Activated effector memory CD4-positive, alpha-beta T cell treated with Interleukin-2 at 50 U/mL for 16 hours (primary cell): Measurements from ENCODE around the gene POFUT2.

ENCODE experiments used
- DNase-seq: peaks from one replicate; pipeline ENCODE4 v3.0.0-alpha.2; 2020

Gene POFUT2

DNA sequence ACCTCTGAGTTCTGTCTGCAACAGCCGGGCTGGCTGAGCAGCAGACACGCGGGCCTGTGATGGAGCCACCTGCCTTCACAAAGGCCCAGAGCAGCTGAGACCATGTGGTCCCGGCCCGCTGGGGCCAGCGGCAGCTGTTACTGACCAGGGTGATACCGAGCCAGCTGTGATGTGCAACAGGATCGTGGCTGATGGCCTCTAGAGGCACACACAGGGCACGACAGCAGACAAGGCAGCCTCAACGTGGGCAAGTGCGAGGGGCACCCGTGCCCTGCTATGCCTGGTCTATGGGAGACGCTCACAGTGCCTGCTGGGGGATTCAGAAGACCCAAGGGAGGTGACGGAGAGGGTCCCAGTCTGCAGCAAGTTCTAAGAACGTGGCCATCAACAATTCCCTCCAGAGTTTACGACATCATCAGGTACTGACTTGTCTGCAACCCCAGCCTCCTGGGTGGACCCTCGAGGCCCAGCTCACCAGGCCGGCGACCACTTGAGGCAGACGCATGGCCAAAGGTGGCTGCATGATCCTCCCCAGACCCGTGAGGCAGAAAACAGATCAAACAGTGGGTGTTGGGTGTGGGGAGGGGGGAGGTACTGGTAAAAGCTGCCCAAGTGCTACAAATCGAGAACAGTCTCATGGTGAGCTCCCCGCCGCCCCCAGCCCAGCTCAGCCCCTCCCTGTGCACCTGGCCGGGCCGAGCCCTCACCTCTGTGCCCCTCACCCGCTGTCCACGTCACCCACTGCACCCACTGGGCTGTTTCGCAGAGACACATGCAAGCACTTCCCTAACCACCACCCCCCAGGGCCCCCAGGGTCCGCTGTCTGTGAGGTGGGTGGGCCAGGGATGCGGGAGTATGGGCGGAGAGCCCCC, 6.0 kb downstream of the POFUT2 start:
- no peak for DNase-seq

DNA sequence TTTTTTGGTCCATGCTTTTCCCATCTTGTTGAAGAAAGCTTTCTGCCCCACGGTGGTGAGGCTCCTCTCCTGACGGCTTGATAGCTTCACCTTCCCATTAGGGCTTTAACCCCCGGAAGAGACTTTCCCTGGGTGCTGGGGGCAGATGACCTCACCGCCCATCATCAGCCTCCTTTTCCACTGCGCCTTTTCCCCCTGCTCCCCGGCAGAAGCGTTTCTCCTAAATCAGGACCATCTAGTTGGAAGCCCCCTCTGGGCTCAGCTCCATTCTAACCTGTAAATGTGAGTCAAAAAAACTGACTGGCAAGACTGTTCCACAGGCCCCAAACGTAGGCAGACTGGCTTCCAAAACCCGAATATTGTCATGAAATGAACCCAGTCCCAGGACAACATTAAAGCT, 6.7 kb downstream of the POFUT2 start:
- no peak for DNase-seq

GRCh38 chr21:45280178-45280821, 7.4 kb downstream of the POFUT2 start:
- DNase-seq, result no peak

DNA sequence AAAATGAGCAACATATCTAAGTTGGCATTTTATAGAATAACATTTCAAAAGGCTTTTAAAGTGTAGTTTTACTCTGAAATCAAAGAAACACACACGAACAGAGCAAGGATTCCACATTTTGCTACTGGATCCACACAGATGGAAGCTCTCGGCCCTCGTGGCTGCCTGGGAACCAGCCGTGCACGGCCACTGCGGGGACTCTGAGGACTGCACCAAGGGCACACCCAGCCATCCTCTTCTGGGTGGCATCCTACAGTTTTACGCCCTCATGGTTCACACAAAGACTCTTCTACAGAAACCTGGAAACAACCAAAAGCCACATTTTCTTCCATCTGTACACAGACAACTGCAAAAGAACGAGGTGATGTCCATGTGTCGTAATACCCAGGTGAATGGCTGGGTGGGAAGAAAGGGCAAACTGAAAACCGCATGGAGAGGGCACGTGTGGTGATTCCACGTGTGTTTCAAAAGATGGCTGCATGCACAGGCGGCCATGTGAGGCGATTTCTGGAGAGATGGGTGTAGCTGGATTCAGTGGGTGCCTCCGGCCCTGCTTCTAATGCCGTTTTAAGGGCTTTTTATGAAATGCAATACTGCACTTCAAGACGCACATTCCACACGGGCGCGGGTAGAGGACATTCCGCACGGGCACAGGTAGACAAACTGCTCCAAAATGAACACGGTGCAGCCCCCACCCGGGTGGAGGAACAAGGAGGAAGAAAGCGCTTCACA, 8.1 kb downstream of the POFUT2 start:
- DNase-seq, result no peak

DNA sequence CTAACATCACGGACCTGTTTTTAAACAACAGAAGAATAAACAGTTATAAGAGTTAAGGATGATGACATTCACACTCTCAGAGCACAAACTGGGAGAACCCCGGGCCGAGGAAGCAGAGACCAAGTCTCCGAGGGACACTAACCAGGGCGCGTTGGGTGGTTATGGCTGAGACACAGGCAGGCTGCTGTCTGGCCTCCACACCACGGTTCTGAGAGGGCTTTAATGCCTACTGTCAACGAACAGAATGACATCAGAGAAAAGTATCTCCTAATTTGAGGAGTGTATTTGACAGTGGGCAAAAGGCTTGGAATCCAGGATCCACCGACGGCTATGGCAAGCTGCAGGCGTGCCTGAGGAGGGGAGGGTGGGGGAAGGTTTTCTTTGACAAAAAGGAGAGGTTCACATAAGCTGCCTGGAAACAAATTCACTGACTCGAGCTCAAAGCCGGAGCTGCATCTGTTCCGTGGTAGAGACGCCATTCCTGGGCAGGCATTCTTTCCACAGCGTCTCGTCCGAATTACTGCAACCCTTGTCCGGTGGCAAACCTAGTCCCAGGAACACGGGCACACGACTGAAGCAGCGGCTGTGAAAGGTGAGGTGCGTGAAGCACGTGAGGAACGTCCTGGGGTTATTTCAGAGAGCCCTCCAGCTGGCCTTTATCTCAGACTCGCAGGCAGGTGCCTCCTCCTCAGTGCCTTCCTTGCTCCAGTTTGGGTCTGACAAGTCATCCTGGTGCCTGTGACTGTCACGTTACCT, 9.4 kb downstream of the POFUT2 start:
- no peak for DNase-seq

- DNase-seq, result no peak
These were observed 10.3 kb downstream of the POFUT2 start for GRCh38 chr21:45277101-45278045.

- no peak for DNase-seq
These were observed 11.1 kb downstream of the POFUT2 start for GRCh38 chr21:45276596-45276995.

- no peak for DNase-seq
These were observed 17.3 kb downstream of the POFUT2 start for GRCh38 chr21:45270306-45270821.

GRCh38 chr21:45269861-45270260, 17.8 kb downstream of the POFUT2 start:
- DNase-seq, result no peak

DNA sequence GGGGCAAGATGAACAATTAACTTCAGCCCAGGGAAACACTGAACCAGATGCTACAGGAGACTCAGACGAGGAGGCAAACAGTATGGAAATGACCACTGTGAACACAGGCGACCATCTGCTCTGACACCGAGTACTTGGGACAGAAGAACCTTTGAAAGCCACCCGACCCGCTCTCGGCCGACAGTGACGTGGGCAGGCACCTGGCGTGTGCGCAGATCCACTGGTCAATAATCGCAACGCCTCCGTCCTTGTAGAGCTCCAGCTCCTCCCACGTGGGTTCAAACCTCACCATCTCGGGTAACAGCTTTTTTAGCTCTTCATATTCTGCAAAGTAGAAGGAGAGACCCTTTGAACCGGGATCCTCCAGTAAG, 20.3 kb downstream of the POFUT2 start:
- DNase-seq, result no peak

DNA sequence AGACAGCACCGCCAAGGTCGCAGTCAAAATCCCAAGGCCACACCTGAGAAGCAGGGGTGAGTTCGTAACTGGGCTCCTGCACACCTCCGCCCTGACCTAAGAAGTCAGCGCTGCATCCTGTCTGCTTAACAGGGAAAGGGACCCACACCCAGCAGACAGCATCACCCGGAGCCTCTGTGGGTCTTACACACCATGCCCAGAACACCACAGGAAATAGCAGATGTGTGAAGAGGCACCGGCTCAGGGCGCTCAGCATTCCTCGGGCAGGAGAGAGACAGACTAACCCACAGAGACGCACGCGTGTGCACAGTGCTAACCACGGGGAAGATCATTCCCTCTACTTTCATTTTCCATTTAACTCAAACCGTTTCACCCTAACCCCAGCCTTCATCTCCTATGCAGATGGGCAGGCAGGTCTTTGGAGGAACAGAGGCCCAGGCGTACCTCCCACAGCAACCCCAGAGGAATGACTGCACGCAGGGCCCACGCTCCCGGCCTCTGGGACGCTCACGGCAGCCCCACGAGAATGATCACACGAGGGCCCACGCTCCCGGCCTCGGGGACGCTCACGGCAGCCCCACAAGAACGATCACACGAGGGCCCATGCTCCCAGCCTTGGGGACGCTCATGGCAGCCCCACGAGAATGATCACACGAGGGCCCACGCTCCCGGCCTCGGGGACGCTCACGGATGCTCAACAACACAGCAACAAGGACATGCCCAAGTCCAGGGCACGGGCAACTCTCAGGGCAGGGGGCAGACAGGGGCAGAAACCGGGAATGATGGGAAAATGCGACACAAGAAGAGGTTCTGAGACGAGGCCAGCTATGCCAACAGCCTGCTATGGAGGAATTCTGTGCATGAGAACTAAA, 20.9 kb downstream of the POFUT2 start:
- peak; percentile 49 for DNase-seq

GRCh38 chr21:45265721-45266517, 21.8 kb downstream of the POFUT2 start:
- no peak for DNase-seq

DNA sequence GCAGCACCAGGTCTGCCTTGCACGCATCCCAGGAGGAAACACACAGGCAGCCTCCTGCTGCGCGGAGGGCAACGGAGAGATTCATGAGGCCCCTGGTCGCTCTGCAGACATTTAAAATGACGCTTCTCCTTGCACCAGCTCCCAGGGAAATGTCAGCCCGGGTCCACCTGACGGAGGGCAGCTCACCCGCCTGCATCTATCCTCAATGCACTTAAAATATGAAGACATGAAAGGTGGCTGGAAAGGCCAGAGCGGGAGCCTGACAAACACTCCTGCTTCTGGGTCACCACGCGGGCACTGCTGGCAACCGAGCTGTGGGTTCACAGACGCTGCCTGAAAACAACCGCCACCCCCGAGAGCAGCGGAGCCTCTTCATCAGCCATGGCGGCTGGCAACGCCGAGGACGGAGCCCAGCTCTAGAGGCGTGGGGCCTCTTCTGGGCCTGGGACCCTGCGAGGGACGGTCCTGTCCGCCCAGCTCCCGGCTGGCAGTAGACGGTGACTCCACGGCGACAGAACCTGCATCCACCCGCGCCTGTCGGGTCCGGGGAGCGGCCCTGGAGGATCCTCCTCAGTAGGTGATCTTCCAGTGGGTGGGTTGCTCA, 22.7 kb downstream of the POFUT2 start:
- no peak for DNase-seq

- no peak for DNase-seq
These were observed 23.4 kb downstream of the POFUT2 start for GRCh38 chr21:45264146-45264911.

DNA sequence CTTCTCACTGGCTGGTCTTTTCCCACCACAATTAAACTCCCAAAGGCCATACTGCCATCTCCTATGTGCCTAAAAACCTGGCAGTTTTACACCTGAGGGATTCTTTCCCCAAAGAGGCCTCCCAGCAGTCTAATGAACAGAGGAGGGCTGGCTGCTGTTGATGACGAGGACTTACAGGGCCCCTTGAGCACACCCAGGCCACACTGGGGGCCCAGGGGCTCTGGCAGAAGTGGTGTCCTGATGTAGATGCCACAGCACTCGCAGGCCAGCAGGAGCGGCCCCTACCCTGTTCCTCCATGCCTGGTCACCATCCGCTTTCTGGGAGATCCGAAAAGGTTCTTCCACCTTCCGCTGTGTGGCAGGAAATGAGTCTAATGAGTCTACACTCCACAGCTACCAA, 24.2 kb downstream of the POFUT2 start:
- no peak for DNase-seq

DNA sequence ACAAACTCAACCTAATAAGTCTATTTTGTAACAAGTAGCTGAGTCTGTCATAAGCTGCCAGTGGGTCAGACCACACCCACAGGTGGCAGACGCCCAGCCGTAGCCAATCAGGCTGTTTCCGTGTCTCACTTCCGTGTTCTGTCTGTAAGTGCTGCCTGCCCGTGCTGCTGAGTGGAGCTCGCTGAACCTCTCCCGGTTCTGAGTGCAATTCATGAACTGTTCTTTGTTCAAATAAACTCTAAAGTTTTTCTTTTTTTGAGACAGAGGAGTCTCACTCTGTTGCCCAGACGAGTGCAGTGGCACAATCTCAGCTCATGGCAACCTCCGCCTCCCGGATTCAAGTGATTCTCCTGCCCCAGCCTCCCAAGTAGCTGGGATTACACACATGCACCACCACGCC, 25.1 kb downstream of the POFUT2 start:
- DNase-seq, result no peak

DNA sequence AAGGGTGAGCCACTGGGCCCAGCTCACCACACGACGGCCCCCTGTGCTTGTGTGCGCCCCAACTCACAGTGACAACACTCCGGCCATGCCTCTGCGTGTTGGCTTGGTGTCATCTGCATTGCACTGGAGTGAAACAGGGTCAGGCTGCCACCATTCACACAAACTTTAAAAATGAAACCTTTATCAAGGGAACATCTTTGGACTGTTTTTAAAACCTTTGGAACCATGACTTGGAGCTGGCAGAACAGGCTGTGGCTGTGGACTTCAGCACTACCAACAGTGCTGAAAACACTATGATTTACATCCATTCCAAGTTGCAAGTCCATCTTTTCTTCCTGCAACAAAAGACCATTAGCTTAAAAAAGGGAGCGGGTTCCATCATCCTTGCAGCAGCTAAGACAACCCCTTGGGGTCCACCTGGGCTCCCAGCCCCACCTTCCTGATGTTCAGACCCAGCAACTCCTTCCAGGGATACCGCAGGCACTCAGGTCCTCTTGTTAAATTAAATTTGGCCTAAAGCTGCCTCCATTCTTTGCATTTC, 25.6 kb downstream of the POFUT2 start:
- DNase-seq, result no peak

DNA sequence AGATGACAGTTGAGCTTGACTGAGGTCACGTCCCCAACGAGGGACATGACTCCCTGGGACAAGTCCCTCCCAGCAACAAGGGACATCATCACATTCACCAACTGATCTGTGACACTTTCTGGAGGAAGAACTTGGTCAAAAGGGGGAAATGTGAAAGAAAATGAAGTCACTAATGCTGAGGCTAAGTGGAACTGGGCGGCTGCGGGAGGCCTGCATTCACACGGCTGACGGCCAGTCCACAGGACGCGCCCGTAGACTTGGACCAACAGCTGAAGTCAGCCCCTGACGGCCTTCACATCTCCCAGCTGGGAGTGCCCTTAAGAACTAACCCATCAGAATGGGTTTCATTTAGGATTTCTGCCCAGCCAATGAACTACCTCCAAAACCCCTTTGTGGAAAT, 26.6 kb downstream of the POFUT2 start:
- no peak for DNase-seq
